Omental fat pad (tissue), 4 donors: ENCODE measurements around the gene IL1RN. TPM values are rescaled to one million over a fixed set of nuclear protein-coding genes. Genes with fewer than 3 reads are reported as not detected.

Experiments
- ATAC-seq: fragments of 150-250 bp; one replicate; pipeline ENCODE4 v1.9.1; 2016; ENCODE audit warnings: mild to moderate bottlenecking, moderate library complexity; ENCODE audit not compliant: low FRiP score
- DNase-seq: peaks from one replicate; pipeline ENCODE4 v3.0.0-alpha.2; 2019; ENCODE audit warnings: low spot score
- CTCF ChIP-seq, 3 donors: fragments of 450-650 bp; IDR thresholded peaks; one replicate each; pipeline ENCODE4 v1.5.1; 2016 to 2017; ENCODE audit warnings: antibody characterized with exemption in 3 of 3, mild to moderate bottlenecking in 3 of 3, moderate library complexity in 2 of 3
- total RNA-seq, 4 donors: library from RNA; depleted of rRNA; stranded (reverse); fragments of >200 nt; gene quantifications; one replicate each; pipeline ENCODE4 v1.1.0, GENCODE V29; 2016

IL1RN gene
- total RNA-seq, 4 donors from 2014 or later = 4.8 to 114 (median 7.1) TPM

GRCh38 chr2:113162869-113163268 lies 35.5 kb downstream of the IL1RN start:
- no peak for DNase-seq
- ATAC-seq = no peak
- TF ChIP-seq CTCF (IDR thresholded peaks at IDR 0.05) = no peak

GRCh38 chr2:113164215-113164929 lies 37.0 kb downstream of the IL1RN start:
- ATAC-seq (no peak), DNase-seq (no peak)
- TF ChIP-seq CTCF (IDR thresholded peaks at IDR 0.05) = no peak

GRCh38 chr2:113164930-113165585 lies 37.7 kb downstream of the IL1RN start:
- no peak for ATAC-seq
- no peak for TF ChIP-seq CTCF (IDR thresholded peaks at IDR 0.05)
- DNase-seq = no peak

- TF ChIP-seq CTCF (IDR thresholded peaks at IDR 0.05) = no peak
- no peak for DNase-seq
- ATAC-seq = no peak
Measured at GRCh38 chr2:113166187-113166645, 38.8 kb downstream of the IL1RN start.

GRCh38 chr2:113167115-113167932 lies 39.9 kb downstream of the IL1RN start:
- ATAC-seq = no peak
- no peak for TF ChIP-seq CTCF (IDR thresholded peaks at IDR 0.05)
- DNase-seq = no peak

- no peak for TF ChIP-seq CTCF (IDR thresholded peaks at IDR 0.05)
- no peak for DNase-seq
- ATAC-seq = no peak
Measured at GRCh38 chr2:113167962-113168340, 40.6 kb downstream of the IL1RN start.
